Ureter (tissue), 1 donor: ENCODE measurements around the gene ITSN2. TPM values are rescaled to one million over a fixed set of nuclear protein-coding genes. Genes with fewer than 3 reads are reported as not detected.

Experiments
- DNase-seq: peaks from one replicate; pipeline ENCODE4 v3.0.0-alpha.2; 2020; ENCODE audit warnings: low spot score
- total RNA-seq: library from RNA; stranded (reverse); gene quantifications from one replicate; pipeline ENCODE4 v1.2.4, GENCODE V29; 2023
- donor health status: DM: yes; HTN: yes; CAD: no.

ITSN2 gene
- total RNA-seq, 1 donor from 2014 or later, result 61.2 TPM

DNA sequence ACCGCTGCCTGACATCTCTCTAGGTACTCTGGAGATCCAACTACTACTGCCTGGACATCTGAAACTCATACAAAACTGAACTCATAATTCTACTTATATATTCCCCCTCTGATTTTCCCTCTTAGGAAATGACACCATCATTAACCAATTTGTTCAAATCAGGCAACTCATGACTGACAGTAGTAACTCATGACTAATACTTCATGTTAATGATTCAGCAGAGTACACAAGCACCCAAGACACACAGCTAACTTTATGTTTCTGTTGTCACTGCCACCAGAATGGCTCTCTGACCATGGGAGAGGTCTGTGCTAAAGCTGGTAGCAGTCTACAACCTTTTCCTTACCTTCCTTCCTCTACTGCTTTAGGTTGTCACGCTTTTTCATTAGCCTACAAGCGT is 91.1 kb downstream of the ITSN2 start:
- no peak for DNase-seq

GRCh38 chr2:24265212-24265611 is 95.1 kb downstream of the ITSN2 start:
- no peak for DNase-seq

- DNase-seq, result no peak
These were observed 97.8 kb downstream of the ITSN2 start for GRCh38 chr2:24262421-24262970.

GRCh38 chr2:24261441-24261840 is 98.9 kb downstream of the ITSN2 start:
- DNase-seq, result no peak

DNA sequence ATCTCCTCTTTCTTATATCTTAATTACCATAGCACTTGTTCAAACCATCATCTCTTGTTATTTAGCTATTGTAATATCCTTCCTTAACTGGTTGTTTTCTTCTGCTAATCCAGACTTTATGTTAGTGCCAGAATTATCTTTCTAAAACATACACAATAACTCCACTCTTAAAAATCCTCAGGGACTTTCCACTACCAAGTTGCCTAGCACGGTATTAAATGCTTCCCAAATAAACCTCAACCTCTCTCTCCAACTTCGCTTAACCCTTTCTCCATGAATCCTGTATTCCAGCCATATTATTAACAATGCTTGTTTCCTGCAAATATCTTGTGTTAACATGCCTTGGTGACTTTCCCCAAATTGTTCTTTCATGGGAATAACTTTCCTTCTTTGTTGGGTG is 101.0 kb downstream of the ITSN2 start:
- DNase-seq, result no peak

DNA sequence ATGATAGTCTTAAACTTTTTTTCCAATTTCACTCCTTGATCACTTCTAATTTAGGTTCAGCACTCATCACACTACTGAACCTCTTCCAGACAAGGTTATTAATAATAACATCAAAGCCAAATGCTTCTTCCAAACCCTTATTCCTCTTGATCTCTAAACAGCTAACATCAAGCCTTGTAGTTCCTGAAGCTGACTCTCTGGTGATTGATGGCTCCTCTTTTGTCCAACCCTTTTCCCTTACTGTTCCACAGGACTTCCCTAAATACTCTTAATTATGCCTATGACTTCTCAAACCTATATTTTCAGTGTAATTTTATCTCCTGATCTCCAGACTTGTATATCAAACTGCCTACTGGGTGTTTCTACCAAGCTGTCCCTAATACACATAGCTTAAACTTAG is 101.6 kb downstream of the ITSN2 start:
- no peak for DNase-seq

DNA sequence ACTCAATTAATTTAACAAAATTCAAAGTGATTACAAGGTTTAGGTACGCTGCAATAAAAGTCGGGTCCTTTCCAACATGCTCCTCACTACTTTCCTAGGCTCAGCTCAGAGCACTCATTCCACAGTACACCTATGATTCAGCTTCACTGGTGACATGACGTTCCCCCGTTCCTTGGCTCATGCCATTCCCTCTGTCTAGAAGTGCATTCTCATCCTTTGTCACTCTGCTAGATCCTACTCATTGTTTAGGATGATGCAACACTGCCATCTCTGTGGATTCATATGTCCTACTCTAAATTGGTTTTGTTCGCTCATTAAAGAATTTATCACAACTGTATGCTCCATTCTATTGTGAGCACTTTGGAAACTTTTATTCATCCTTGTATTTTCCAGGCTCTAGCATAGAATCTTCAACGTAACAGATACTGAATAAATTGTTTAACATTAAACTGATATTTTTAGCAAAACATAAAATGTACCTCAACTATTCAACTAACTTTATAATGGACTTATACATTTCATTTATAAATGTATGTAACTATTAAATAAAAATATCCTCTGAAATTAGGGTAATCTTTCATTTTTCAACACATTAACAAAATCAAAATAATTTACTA is 106.9 kb downstream of the ITSN2 start:
- DNase-seq, result no peak

- DNase-seq, result no peak
These were observed 112.7 kb downstream of the ITSN2 start for GRCh38 chr2:24247592-24247991.

DNA sequence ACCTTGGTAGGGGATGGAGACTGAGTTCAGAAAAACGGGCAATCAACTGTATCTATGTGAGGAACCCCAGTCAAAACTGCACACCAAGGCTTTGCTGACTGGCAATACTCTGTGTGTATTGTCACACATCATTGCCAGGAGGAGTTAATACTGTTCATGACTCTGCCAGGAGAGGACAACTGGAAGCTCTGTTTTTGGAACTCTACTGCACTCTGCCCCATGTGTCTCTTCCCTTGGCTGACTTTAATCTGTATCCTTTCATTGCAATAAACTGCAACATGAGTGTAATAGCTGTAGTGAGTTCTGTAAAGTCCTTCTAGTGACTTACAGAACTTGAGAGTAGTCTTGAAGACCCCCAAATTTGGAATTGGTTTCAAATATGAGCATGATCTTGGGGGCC is 113.2 kb downstream of the ITSN2 start:
- no peak for DNase-seq

DNA sequence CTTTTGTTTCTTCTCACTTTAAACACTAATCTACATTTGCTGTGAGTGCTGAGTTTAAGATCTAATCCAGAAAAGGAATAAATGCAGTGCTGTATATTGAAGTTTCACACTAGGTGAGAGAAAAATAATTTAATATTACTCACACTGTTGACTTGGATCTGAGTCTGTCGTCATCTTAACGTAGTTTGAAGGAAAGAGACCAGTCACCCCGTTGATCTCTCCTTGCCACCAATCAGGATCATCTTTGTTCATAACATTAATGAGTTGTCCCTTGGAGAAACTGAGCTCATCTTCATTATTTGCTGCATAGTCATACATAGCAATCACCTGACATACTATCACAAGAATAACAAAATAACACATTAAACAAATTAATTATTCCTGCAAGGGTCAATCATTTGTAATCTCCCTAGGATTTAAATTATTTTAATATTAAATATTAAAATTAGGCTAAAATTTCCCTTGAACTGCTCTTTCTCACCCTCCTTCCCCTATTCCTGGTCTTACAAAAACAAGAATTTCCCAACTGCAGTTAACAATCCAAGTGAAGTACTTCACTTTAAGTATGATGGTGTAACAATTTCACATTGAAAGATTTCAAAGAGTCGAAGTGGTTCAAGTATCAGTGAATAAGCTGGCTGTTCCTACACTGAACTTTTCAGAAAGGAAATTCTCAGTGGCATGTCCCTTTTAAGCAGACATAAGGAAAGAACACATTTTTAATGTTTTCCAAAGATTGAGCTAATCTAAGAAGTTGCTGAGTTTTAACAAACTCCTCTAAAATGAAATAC is 114.2 kb downstream of the ITSN2 start:
- DNase-seq, result no peak

DNA sequence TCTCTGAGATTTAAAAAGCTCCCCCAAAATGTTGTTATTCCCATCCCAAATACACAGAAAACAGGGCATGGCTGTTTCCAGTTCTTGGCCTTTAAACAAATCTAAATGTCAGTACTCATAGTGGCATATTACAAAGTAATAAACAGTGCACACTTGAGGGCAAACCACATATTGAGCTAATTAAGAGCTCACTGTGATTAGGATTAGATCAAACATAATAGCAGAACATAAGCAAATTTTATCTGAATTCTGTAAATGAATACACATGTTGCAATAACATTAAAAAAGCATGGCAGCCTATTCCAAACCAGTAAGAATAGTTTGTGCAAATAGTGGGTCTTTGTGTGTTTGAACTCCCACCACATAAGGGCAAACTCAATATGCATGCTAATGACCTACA is 118.8 kb downstream of the ITSN2 start:
- no peak for DNase-seq

- no peak for DNase-seq
These were observed 120.8 kb downstream of the ITSN2 start for GRCh38 chr2:24239553-24239952.

DNA sequence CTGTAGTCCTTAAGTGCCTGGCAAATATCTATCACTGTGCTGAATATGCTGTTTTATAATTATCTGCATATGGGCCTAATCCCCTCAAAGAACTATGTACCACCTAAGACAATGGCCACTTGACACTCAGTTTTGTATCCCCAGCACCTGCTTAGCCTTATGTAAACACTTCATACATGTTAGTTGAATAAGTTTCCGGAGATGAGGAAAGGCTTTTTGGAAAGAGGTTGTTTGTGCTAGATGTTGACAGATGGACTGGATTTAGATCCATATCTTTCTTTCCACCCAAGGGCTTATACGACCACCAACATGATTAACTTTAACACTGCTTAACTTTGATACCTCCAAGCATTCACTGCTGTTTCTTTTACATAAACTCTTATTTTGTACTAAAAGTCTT is 122.2 kb downstream of the ITSN2 start:
- no peak for DNase-seq

GRCh38 chr2:24237313-24237712 is 123.0 kb downstream of the ITSN2 start:
- no peak for DNase-seq

DNA sequence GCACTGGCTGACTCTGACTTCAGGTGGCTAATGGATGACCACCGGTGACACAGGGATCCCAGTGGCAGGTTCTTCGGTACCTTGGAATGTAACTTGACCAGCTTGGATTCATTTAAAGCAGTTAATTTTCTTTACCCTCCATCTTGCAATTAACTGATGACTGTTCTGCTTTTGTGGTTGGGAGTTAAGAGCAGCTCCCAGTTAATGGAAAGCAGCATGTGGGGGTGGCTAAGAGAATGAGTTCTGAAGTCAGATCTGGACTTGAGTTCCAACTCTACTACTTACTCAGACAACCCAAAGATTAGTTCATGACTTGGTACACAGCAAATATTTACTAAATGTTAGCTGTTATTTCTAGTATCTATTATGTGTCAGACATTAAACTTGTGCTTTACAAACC is 127.0 kb downstream of the ITSN2 start:
- DNase-seq, result no peak

- DNase-seq, result no peak
These were observed 128.9 kb downstream of the ITSN2 start for GRCh38 chr2:24231461-24231881.

- no peak for DNase-seq
These were observed 131.9 kb downstream of the ITSN2 start for GRCh38 chr2:24228470-24228869.

DNA sequence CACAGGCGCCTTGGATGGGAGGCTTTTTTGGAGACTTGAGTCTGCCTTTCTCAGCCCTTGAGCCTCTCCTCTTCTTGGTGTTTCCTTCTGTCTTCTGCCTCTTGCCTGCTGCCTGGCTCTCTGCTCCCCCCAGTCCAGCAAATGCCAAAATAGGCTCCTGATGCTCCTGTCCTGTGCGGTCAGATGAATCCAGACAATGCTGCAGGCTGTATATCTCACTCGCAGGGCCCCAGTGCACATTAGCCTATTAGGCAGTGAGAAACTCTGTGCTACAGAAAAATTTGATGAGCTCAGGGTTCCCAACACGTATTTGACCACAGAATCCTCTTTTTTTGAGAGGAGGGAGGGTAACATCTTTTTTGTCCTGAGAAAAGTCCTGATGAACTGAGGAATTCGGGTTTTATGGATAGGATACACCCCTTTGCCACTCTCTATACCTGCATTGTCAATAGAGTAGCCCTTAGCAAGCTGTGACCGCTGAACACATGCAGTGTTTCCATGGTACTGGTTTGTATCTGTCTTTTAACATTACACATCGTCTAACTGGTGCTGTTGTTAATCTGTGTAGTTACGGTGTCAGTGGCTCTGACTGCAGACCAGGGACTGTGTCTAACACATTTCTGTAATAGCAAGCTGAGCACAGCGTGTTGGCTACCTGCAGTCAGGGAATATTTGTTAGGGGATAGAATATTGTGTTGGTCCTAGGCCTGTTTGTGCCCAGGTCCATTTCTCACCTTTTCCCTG is 134.7 kb downstream of the ITSN2 start:
- no peak for DNase-seq

- DNase-seq, result no peak
These were observed 137.4 kb downstream of the ITSN2 start for GRCh38 chr2:24222946-24223345.

DNA sequence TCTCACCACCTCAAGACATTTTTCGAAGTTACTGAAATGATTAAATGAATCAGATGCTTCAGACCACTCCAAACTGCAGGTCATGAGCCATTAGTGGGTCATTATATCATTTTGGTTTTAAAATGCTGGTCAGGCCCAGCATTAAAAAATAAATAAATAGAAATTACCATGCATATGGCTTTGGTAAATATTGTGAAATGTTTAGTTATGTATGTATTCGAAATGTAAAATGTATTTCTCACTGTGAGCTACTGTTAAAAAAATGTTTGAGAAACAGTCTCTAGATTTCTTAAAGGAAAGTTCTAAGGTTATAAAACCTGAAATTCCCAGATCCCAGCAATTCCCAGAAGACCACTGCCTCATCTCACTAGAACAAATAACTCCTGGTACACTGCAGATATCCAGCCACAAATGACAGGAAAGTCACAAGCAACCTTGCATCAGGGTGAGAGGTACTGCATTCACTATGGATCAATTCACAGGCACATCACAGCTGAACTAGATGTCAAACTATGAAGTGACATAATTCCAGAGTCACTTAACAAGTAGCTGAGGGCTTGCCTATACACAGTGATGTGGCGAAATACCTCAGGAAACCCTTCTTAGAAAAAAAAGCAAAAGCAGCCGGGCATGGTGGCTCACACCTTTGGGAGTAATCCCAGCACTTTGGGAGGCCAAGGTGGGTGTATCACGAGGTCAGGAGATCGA is 138.8 kb downstream of the ITSN2 start:
- no peak for DNase-seq

DNA sequence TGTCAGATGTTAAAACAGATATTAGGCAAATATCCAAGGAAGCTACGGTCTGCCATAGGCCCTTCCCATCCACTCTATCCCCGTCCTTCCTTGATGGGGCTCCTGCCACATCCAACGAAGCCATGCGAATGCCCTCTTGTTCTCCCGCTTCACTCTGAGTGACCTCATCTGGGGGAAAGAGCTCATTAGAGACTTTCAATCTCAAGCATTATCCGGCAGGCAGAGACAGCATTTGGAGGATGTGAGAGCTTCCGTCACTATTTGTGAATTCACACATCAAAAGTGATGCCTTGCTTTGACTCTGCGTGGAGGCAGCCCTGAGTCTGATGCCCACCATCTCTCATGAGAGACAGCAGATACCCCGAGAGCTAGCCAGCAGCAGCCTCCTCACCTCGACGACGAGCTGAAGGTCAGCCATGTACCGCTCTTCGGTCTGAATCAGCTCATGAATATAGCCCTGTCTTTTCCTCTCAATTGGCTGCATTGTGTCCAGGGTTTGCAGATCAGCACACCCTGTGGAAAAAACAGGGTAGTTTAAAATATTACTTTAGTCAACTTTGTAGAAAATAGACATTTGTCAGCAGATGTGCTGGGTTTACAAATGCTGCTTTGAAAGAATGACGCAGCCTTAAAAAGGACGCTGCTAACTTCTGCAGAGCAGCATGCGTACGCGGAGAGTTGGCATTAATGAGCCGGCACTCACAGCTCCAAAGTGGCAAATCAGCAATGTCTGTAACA is 139.6 kb downstream of the ITSN2 start:
- DNase-seq, result no peak
